CD4-positive, alpha-beta memory T cell (primary cell): Measurements from ENCODE around the gene ELANE. TPM values are rescaled to one million over a fixed set of nuclear protein-coding genes. Genes with fewer than 3 reads are reported as not detected.

Experiments
- CTCF ChIA-PET: fragments of 350-600 bp; sonication (Branson Sonifier 250); formaldehyde crosslinking; loops from one replicate; lab custom pipeline; 2021; ENCODE audit warnings: inconsistent platforms; ENCODE audit not compliant: partially characterized antibody; lab: Charles Lee
- POLR2A ChIA-PET: fragments of 350-600 bp; sonication (Branson Sonifier 250); formaldehyde crosslinking; loops from one replicate; lab custom pipeline; 2021; ENCODE audit not compliant: partially characterized antibody; lab: Charles Lee
- DNase-seq, 5 donors: peaks; one replicate each; pipeline versions ENCODE4 v3.0.0 to v3.0.0-alpha.2; 2020 to 2022; ENCODE audit warnings: mixed read lengths in 1 of 5
- H3K27ac ChIP-seq: one replicate; pipeline ENCODE4 v1.7.0; 2013; ENCODE audit warnings: low read depth, low read length
- H3K27me3 ChIP-seq: 2 replicates; pipeline ENCODE4 v1.7.0; 2013; ENCODE audit warnings: mild to moderate bottlenecking, low read length, moderate library complexity; ENCODE audit not compliant: insufficient read depth
- H3K36me3 ChIP-seq: 2 replicates; pipeline ENCODE4 v1.7.0; 2013; ENCODE audit warnings: mild to moderate bottlenecking, low read length, moderate library complexity; ENCODE audit not compliant: insufficient read depth
- H3K4me1 ChIP-seq: 2 replicates; pipeline ENCODE4 v1.7.0; 2013; ENCODE audit warnings: mild to moderate bottlenecking, low read length, moderate library complexity; ENCODE audit not compliant: insufficient read depth
- H3K4me3 ChIP-seq, 2 donors: one replicate each; pipeline ENCODE4 v1.7.0; 2013; ENCODE audit warnings: low read length in 2 of 2, mild to moderate bottlenecking in 1 of 2
- H3K9me3 ChIP-seq, 2 donors: one replicate each; pipeline ENCODE4 v1.7.0; 2013; ENCODE audit warnings: low read length in 2 of 2, control low read depth in 1 of 2; ENCODE audit not compliant: control insufficient read depth in 1 of 2
- H3K27ac Mint-ChIP-seq, 7 donors: one replicate each; pipeline ENCODE4 v1.8.0; 2020 to 2021; ENCODE audit warnings: mixed read lengths in 7 of 7, mild to moderate bottlenecking in 6 of 7, inconsistent platforms in 3 of 7, moderate library complexity in 3 of 7
- H3K27me3 Mint-ChIP-seq, 2 donors: one replicate each; pipeline ENCODE4 v1.8.0; 2020 to 2021; ENCODE audit warnings: mixed read lengths in 2 of 2
- H3K36me3 Mint-ChIP-seq, 2 donors: one replicate each; pipeline ENCODE4 v1.8.0; 2020 to 2021; ENCODE audit warnings: mixed read lengths in 2 of 2, inconsistent platforms in 1 of 2, mild to moderate bottlenecking in 1 of 2
- H3K4me1 Mint-ChIP-seq, 4 donors: one replicate each; pipeline ENCODE4 v1.8.0; 2020 to 2021; ENCODE audit warnings: mixed read lengths in 4 of 4, mild to moderate bottlenecking in 1 of 4
- H3K4me3 Mint-ChIP-seq, 8 donors: one replicate each; pipeline ENCODE4 v1.8.0; 2020 to 2021; ENCODE audit warnings: mixed read lengths in 8 of 8, mild to moderate bottlenecking in 7 of 8, moderate library complexity in 6 of 8, inconsistent platforms in 3 of 8
- H3K9me3 Mint-ChIP-seq, 8 donors: one replicate each; pipeline ENCODE4 v1.8.0; 2020 to 2021; ENCODE audit warnings: mixed read lengths in 8 of 8, mild to moderate bottlenecking in 5 of 8, inconsistent platforms in 3 of 8, moderate library complexity in 1 of 8
- intact Hi-C: fragments of 100-400 bp; cut with micrococcal nuclease; formaldehyde crosslinking; loops from one replicate; pipeline ENCODE4 v1.15.1; 2023
- polyA plus RNA-seq, 2 donors: library from polyadenylated mRNA; unstranded; fragments of 300-500 nt; fragmentation: Illumina TruSeq; gene quantifications; one replicate each; pipeline ENCODE4 v1.2.3, GENCODE V29; 2021
- total RNA-seq, 2 experiments: library from RNA; stranded (reverse); gene quantifications; one replicate each; pipeline ENCODE4 v1.2.3, GENCODE V29; 2021

Gene ELANE
- total and polyA plus RNA-seq, 4 experiments from 2014 or later = not detected

DNA sequence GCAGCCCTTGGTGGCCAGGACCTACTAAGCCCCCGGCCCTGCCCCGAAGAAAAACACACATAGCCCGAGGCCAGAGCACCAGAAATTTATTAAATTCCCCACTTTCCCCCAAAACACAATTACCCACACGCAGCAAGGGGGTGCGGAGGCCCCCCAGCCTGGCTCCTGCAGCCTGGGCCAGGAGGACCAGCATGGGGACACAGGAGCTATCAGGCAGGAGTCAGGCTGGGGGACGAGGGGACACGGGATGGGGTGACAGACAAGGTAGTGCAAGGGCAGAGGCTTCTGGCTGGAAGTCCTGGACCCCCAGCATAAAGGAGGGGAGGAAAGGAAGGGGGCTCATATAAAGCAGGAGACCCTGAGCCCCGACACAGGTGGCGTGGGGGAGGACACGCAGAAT, 44.3 kb downstream of the ELANE start:
- H3K4me3 ChIP-seq = no peak overlapping the region
- peak overlapping the region in 2 of 7 donors; percentile 42 to 68 for H3K27ac Mint-ChIP-seq
- CTCF ChIA-PET = interaction anchor here (1.0 to 1.6 kb wide), 2 partner anchors 10 to 33 kb away, joined by 4 to 5 read pairs; no protein-coding TSS in a partner anchor

DNA sequence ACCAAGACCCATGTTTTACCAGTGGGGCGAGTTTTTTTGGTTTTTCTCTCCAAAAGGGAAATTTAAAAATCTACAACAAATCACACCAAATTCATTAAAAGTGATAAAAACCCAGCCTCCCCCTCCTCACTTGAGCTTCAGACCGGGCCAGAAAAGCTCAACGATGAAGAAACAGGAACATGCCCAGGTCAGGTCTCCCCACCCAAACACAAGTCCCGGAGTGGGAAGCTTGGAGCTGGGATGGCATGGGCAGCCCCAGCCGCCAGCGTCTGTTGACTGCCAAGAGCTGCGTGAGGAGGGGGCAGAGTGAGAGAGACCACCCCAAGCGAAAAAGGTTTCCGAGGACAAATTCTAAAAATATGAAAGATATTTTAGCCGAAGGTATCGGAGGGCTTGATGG, 44.9 kb downstream of the ELANE start:
- Mint-ChIP-seq H3K9me3 (peaks cover 0 to 7% (median 0%) of the 10 kb centered on the region in 8 donors), H3K27me3 (peaks cover 0 to 3% of the 10 kb centered on the region in 2 donors), H3K36me3 (peaks cover 5 to 24% of the 10 kb centered on the region in 2 donors), H3K27ac (peak overlapping the region in 3 of 7 donors; percentile 46 to 81 (median 68)), H3K4me3 (no peak overlapping the region), H3K4me1 (peaks cover 7 to 30% (median 10%) of the 10 kb centered on the region in 4 donors)
- no peaks in the 10 kb centered on the region for H3K27me3 ChIP-seq
- POLR2A ChIA-PET = interaction anchor here (1.2 to 8.9 kb wide), 3 partner anchors 11 to 369 kb away, joined by 3 to 252 read pairs (median 47); no protein-coding TSS in a partner anchor
- CTCF ChIA-PET = interaction anchor here (1.0 to 1.6 kb wide), 2 partner anchors 9 to 34 kb away, joined by 4 to 5 read pairs; no protein-coding TSS in a partner anchor
- no peak overlapping the region for H3K4me3 ChIP-seq
- no peaks in the 10 kb centered on the region for H3K9me3 ChIP-seq
- peaks cover 31% of the 10 kb centered on the region for H3K4me1 ChIP-seq
- no peak for DNase-seq
- intact Hi-C loops = no loop called here
- H3K27ac ChIP-seq = no peak overlapping the region
- H3K36me3 ChIP-seq = peaks cover 26% of the 10 kb centered on the region

More for the DNA sequence above, 44.3 kb downstream of the ELANE start:
- Mint-ChIP-seq H3K4me3 (peak overlapping the region in 1 of 8 donors; percentile 7), H3K36me3 (peaks cover 5 to 23% of the 10 kb centered on the region in 2 donors), H3K4me1 (peaks cover 7 to 29% (median 10%) of the 10 kb centered on the region in 4 donors), H3K9me3 (peaks cover 0 to 7% (median 0%) of the 10 kb centered on the region in 8 donors), H3K27me3 (peaks cover 0 to 3% of the 10 kb centered on the region in 2 donors)
- Histone ChIP-seq H3K27me3 (no peaks in the 10 kb centered on the region), H3K36me3 (peaks cover 25% of the 10 kb centered on the region), H3K4me1 (peaks cover 32% of the 10 kb centered on the region), H3K27ac (no peak overlapping the region), H3K9me3 (no peaks in the 10 kb centered on the region)
- intact Hi-C loops = no loop called here
- POLR2A ChIA-PET = interaction anchor here (1.2 to 8.9 kb wide), 4 partner anchors 11 to 370 kb away, joined by 3 to 252 read pairs (median 26); no protein-coding TSS in a partner anchor
- DNase-seq = no peak

DNA sequence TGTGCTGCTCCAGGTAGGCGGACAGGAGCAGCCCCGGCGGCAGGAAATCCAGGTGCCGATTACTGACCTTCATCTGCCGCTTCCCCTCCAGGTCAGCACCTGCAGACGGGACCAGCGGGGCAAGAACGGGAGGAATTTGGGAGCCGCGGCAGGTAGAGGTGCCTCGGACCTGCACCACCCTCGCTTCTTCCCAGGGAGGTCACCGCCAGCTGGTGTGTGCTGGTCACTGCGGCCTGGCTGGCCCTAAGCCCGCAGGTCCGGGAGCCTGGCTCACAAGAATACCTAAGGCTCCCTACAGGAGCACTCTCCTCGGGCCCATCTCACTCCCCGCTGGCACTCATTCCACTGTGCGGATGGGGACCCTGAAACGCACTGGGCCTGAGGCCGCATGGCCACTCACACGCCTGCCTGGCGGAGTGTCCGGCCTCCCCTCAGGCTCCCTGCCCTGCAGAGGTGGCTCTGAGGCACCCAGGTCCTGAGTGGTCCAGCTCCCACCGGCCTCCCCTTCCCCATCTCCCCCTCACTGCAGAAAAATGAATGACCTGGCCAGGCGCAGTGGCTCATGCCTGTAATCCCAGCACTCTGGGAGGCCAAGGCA, 45.4 kb downstream of the ELANE start:
- Mint-ChIP-seq H3K36me3 (peaks cover 5 to 21% of the 10 kb centered on the region in 2 donors), H3K27ac (no peak overlapping the region), H3K4me3 (no peak overlapping the region), H3K9me3 (peaks cover 0 to 7% (median 0%) of the 10 kb centered on the region in 8 donors), H3K27me3 (peaks cover 0 to 3% of the 10 kb centered on the region in 2 donors), H3K4me1 (peaks cover 7 to 31% (median 10%) of the 10 kb centered on the region in 4 donors)
- DNase-seq = no peak
- H3K4me1 ChIP-seq = peaks cover 26% of the 10 kb centered on the region
- no peaks in the 10 kb centered on the region for H3K27me3 ChIP-seq
- H3K36me3 ChIP-seq = peaks cover 26% of the 10 kb centered on the region
- no peak overlapping the region for H3K4me3 ChIP-seq
- POLR2A ChIA-PET = interaction anchor here (6.3 to 8.9 kb wide), 2 partner anchors 10 to 19 kb away, joined by 47 to 252 read pairs; no protein-coding TSS in a partner anchor
- intact Hi-C loops = no loop called here
- CTCF ChIA-PET = interaction anchor here (0.9 to 1.6 kb wide), 3 partner anchors 9 to 34 kb away, joined by 4 to 5 read pairs (median 4); no protein-coding TSS in a partner anchor
- H3K9me3 ChIP-seq = no peaks in the 10 kb centered on the region
- H3K27ac ChIP-seq = no peak overlapping the region

DNA sequence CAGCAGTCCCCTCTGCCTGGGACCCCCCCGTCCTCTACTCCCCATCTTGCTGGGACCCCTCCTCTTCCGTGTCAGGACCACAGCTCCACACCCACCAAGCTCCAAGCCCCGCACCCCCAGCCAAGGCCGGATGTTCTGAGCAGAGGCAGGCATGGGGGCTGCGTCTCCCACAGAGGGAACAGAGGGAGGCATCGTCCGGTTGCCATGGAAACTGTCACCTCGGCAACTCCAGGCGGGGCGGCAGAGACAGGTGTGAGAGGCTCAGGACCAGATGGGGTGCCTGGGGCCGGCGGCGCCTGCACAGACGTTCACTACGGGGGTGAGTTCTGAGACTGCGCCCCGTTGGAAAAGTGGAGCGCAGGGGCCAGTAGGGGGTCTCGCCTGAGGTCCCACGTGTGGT, 46.6 kb downstream of the ELANE start:
- Histone ChIP-seq H3K4me1 (peaks cover 21% of the 10 kb centered on the region), H3K27me3 (no peaks in the 10 kb centered on the region), H3K36me3 (peaks cover 26% of the 10 kb centered on the region), H3K9me3 (no peaks in the 10 kb centered on the region), H3K27ac (no peak overlapping the region), H3K4me3 (no peak overlapping the region)
- H3K36me3 Mint-ChIP-seq = peaks cover 5 to 16% of the 10 kb centered on the region in 2 donors
- intact Hi-C loops = no loop called here
- no peak overlapping the region for H3K4me3 Mint-ChIP-seq
- DNase-seq = peak in 3 of 5 donors; percentile 28 to 55 (median 38)
- peak overlapping the region in 3 of 7 donors; percentile 51 to 68 (median 53) for H3K27ac Mint-ChIP-seq
- H3K4me1 Mint-ChIP-seq = peaks cover 0 to 29% (median 5%) of the 10 kb centered on the region in 4 donors
- POLR2A ChIA-PET = interaction anchor here (0.9 to 8.9 kb wide), 5 partner anchors 9 to 374 kb away, joined by 3 to 252 read pairs (median 7); no protein-coding TSS in a partner anchor
- CTCF ChIA-PET = interaction anchor here (0.9 kb wide), 3 partner anchors 9 to 43 kb away, joined by 3 to 5 read pairs (median 4); no protein-coding TSS in a partner anchor
- peaks cover 0 to 1% (median 0%) of the 10 kb centered on the region in 8 donors for H3K9me3 Mint-ChIP-seq
- H3K27me3 Mint-ChIP-seq = no peaks in the 10 kb centered on the region

DNA sequence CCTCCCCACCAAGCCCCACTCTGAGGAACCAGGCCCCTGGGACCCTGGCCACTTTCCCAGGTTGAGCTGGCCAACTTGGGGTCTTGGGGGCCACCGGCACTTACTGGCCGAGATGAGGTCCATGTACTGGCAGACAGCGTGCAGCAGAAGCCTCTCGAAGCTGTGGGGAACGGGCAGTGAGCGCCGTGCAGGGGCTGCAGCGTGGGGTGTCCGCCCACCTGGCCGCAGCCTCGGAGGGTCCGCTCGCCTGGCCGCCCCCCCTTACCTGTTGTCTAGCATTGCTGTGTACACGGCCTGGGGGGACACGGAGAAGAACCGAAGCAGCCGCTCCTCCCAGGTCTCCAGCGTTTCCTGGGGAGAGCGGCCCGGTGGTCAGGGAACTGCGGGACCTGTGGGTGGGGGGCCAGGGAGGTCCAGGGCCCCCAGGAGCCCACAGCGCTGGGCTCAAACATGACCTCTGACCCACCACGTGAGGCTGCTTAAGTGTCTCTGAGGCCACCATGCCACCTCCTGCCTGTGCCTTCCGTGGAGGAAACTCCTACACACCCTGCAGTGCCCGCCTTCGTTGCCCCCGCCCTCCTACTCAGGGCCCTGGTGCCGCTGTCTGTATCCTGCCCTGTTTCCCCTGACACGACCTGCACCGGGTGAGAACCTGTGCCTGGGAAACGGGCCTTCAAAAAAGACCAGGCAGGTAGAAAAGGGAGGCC, 47.4 kb downstream of the ELANE start:
- no peaks in the 10 kb centered on the region for H3K9me3 ChIP-seq
- H3K27ac ChIP-seq = no peak overlapping the region
- peaks cover 3 to 27% (median 8%) of the 10 kb centered on the region in 4 donors for H3K4me1 Mint-ChIP-seq
- H3K9me3 Mint-ChIP-seq = peaks cover 0 to 1% (median 0%) of the 10 kb centered on the region in 8 donors
- no peak for DNase-seq
- H3K27me3 ChIP-seq = no peaks in the 10 kb centered on the region
- no peak overlapping the region for H3K4me3 Mint-ChIP-seq
- POLR2A ChIA-PET = interaction anchor here (1.4 to 8.9 kb wide), 3 partner anchors 8 to 36 kb away, joined by 3 to 252 read pairs (median 7); no protein-coding TSS in a partner anchor
- H3K27me3 Mint-ChIP-seq = no peaks in the 10 kb centered on the region
- peaks cover 5 to 19% of the 10 kb centered on the region in 2 donors for H3K36me3 Mint-ChIP-seq
- H3K4me3 ChIP-seq = no peak overlapping the region
- peaks cover 30% of the 10 kb centered on the region for H3K36me3 ChIP-seq
- H3K4me1 ChIP-seq = peaks cover 21% of the 10 kb centered on the region
- CTCF ChIA-PET = no interaction called here
- peak overlapping the region in 3 of 7 donors; percentile 25 to 80 (median 52) for H3K27ac Mint-ChIP-seq
- intact Hi-C loops = no loop called here

DNA sequence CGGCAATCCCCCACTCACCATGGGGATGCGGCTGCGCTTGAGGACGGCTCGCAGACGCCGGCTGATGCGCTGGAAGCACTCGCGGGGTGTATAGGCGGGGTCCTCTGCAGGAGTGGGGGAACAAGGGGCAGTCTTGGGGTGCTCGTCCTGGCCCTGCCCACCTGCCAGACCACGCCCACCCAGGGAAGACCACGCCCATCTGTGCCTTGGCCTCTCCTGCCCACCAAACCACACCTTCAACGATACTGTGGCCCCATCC, 47.9 kb downstream of the ELANE start:
- H3K9me3 Mint-ChIP-seq = peaks cover 0 to 1% (median 0%) of the 10 kb centered on the region in 8 donors
- peaks cover 31% of the 10 kb centered on the region for H3K36me3 ChIP-seq
- no peaks in the 10 kb centered on the region for H3K27me3 ChIP-seq
- no peak for DNase-seq
- no peak overlapping the region for H3K4me3 Mint-ChIP-seq
- ChIA-PET CTCF (no interaction called here), POLR2A (interaction anchor here (8.9 kb wide), 1 partner anchor 8 kb away, joined by 252 read pairs; no protein-coding TSS in a partner anchor)
- H3K36me3 Mint-ChIP-seq = peaks cover 5 to 19% of the 10 kb centered on the region in 2 donors
- H3K27ac Mint-ChIP-seq = peak overlapping the region in 3 of 7 donors; percentile 78 to 80 (median 78)
- H3K27ac ChIP-seq = no peak overlapping the region
- no peaks in the 10 kb centered on the region for H3K9me3 ChIP-seq
- H3K27me3 Mint-ChIP-seq = no peaks in the 10 kb centered on the region
- peaks cover 3 to 30% (median 10%) of the 10 kb centered on the region in 4 donors for H3K4me1 Mint-ChIP-seq
- intact Hi-C loops = no loop called here
- peaks cover 23% of the 10 kb centered on the region for H3K4me1 ChIP-seq
- H3K4me3 ChIP-seq = no peak overlapping the region
